Measurements from ENCODE around the gene WBP11. TPM values are rescaled to one million over a fixed set of nuclear protein-coding genes. Genes with fewer than 3 reads are reported as not detected.

The WBP11 gene
- total RNA-seq, 1 donor from 2014 or later, result 64.6 TPM

- no peaks in the 10 kb centered on the region for H3K4me1 Mint-ChIP-seq (ENCODE audit: unreplicated experiment)
- no peak for TF ChIP-seq CTCF (IDR thresholded peaks at IDR 0.05; ENCODE audit: unreplicated experiment)
- no peak for DNase-seq (ENCODE audit: low spot score)
- peaks cover 30% of the 10 kb centered on the region for H3K36me3 Mint-ChIP-seq (ENCODE audit: low read depth, unreplicated experiment)
- H3K9me3 Mint-ChIP-seq (ENCODE audit: unreplicated experiment), result no peaks in the 10 kb centered on the region
- no peak overlapping the region for H3K4me3 Mint-ChIP-seq (ENCODE audit: unreplicated experiment)
- H3K27ac Mint-ChIP-seq (ENCODE audit: unreplicated experiment), result no peak overlapping the region
- peaks cover 1% of the 10 kb centered on the region for H3K27me3 Mint-ChIP-seq (ENCODE audit: unreplicated experiment)
Observed at GRCh38 chr12:14795028-14795448, 8.2 kb downstream of the WBP11 start.

GRCh38 chr12:14785568-14785967 is 17.7 kb downstream of the WBP11 start:
- H3K27me3 Mint-ChIP-seq (ENCODE audit: unreplicated experiment), result no peaks in the 10 kb centered on the region
- H3K9me3 Mint-ChIP-seq (ENCODE audit: unreplicated experiment), result no peaks in the 10 kb centered on the region
- no peak overlapping the region for H3K4me3 Mint-ChIP-seq (ENCODE audit: unreplicated experiment)

GRCh38 chr12:14784471-14784870 is 18.8 kb downstream of the WBP11 start:
- Mint-ChIP-seq H3K27ac (ENCODE audit: unreplicated experiment) (no peak overlapping the region), H3K4me3 (ENCODE audit: unreplicated experiment) (no peak overlapping the region), H3K4me1 (ENCODE audit: unreplicated experiment) (peaks cover 9% of the 10 kb centered on the region), H3K27me3 (ENCODE audit: unreplicated experiment) (no peaks in the 10 kb centered on the region), H3K9me3 (ENCODE audit: unreplicated experiment) (no peaks in the 10 kb centered on the region), H3K36me3 (ENCODE audit: low read depth, unreplicated experiment) (peaks cover 9% of the 10 kb centered on the region)
- no peak for DNase-seq (ENCODE audit: low spot score)
- no peak for TF ChIP-seq CTCF (IDR thresholded peaks at IDR 0.05; ENCODE audit: unreplicated experiment)

More at GRCh38 chr12:14785568-14785967, 17.7 kb downstream of the WBP11 start:
- TF ChIP-seq CTCF (IDR thresholded peaks at IDR 0.05; ENCODE audit: unreplicated experiment), result no peak
- peaks cover 20% of the 10 kb centered on the region for H3K36me3 Mint-ChIP-seq (ENCODE audit: low read depth, unreplicated experiment)
- H3K4me1 Mint-ChIP-seq (ENCODE audit: unreplicated experiment), result peaks cover 6% of the 10 kb centered on the region
- no peak for DNase-seq (ENCODE audit: low spot score)
- H3K27ac Mint-ChIP-seq (ENCODE audit: unreplicated experiment), result no peak overlapping the region

- Mint-ChIP-seq H3K36me3 (ENCODE audit: low read depth, unreplicated experiment) (peaks cover 8% of the 10 kb centered on the region), H3K4me1 (ENCODE audit: unreplicated experiment) (peaks cover 9% of the 10 kb centered on the region), H3K27ac (ENCODE audit: unreplicated experiment) (no peak overlapping the region), H3K4me3 (ENCODE audit: unreplicated experiment) (no peak overlapping the region), H3K27me3 (ENCODE audit: unreplicated experiment) (no peaks in the 10 kb centered on the region), H3K9me3 (ENCODE audit: unreplicated experiment) (no peaks in the 10 kb centered on the region)
- DNase-seq (ENCODE audit: low spot score), result no peak
- TF ChIP-seq CTCF (IDR thresholded peaks at IDR 0.05; ENCODE audit: unreplicated experiment), result no peak
Observed at GRCh38 chr12:14782756-14783155, 20.5 kb downstream of the WBP11 start.

GRCh38 chr12:14781563-14781962 is 21.7 kb downstream of the WBP11 start:
- Mint-ChIP-seq H3K4me1 (ENCODE audit: unreplicated experiment) (peaks cover 19% of the 10 kb centered on the region), H3K9me3 (ENCODE audit: unreplicated experiment) (no peaks in the 10 kb centered on the region), H3K27me3 (ENCODE audit: unreplicated experiment) (no peaks in the 10 kb centered on the region), H3K27ac (ENCODE audit: unreplicated experiment) (no peak overlapping the region), H3K4me3 (ENCODE audit: unreplicated experiment) (no peak overlapping the region), H3K36me3 (ENCODE audit: low read depth, unreplicated experiment) (no peaks in the 10 kb centered on the region)
- no peak for DNase-seq (ENCODE audit: low spot score)
- no peak for TF ChIP-seq CTCF (IDR thresholded peaks at IDR 0.05; ENCODE audit: unreplicated experiment)
